Forelimb muscle (tissue), 1 donor: ENCODE results near the gene MAGI1. TPM values are rescaled to one million over a fixed set of nuclear protein-coding genes. Genes with fewer than 3 reads are reported as not detected.
A peak's percentile ranks its signal among the peaks of the same experiment; 100 is the strongest.
"Not testable (repeated sequence)": the region's sequence is repeated elsewhere in the genome, so short reads cannot be mapped to it uniquely, and the experiment has no call there.

ENCODE experiments used
- DNase-seq: peaks from one replicate; pipeline ENCODE4 v3.0.0-alpha.2; 2013; ENCODE audit warnings: low read depth
- polyA plus RNA-seq: library from polyadenylated mRNA; unstranded; fragments of 120-200 nt; gene quantifications from one replicate; pipeline ENCODE4 v1.2.1, GENCODE V29; 2013; ENCODE audit not compliant: insufficient read length

Gene MAGI1
- polyA plus RNA-seq = 12.3 TPM

GRCh38 chr3:66038726-66039589 lies at the start of gene MAGI1:
TSS of gene MAGI1 (minus strand) at chr3:66038918. CDS start at chr3:66038308, 610 bp downstream.
- DNase-seq = peak; percentile 90

GRCh38 chr3:66083784-66084213 lies 45.1 kb upstream of the MAGI1 start:
- no peak for DNase-seq

GRCh38 chr3:66083096-66083678 lies 44.5 kb upstream of the MAGI1 start:
- DNase-seq = no peak

GRCh38 chr3:66082679-66083078 lies 44.0 kb upstream of the MAGI1 start:
- no peak for DNase-seq

GRCh38 chr3:66080167-66080566 lies 41.4 kb upstream of the MAGI1 start:
- DNase-seq = no peak

- DNase-seq = no peak
Measured at GRCh38 chr3:66077973-66078372, 39.3 kb upstream of the MAGI1 start.

- peak; percentile 62 for DNase-seq
Measured at GRCh38 chr3:66076861-66077470, 38.2 kb upstream of the MAGI1 start.

- no peak for DNase-seq
Measured at GRCh38 chr3:66075281-66075680, 36.6 kb upstream of the MAGI1 start.

GRCh38 chr3:66073464-66074141 lies 34.9 kb upstream of the MAGI1 start:
- no peak for DNase-seq

- DNase-seq = no peak
Measured at GRCh38 chr3:66068255-66068654, 29.5 kb upstream of the MAGI1 start.

- no peak for DNase-seq
Measured at GRCh38 chr3:66066963-66067617, 28.4 kb upstream of the MAGI1 start.

- DNase-seq = no peak
Measured at GRCh38 chr3:66055289-66055688, 16.6 kb upstream of the MAGI1 start.

- DNase-seq = no peak
Measured at GRCh38 chr3:66053550-66054094, 14.9 kb upstream of the MAGI1 start.

GRCh38 chr3:66052721-66053549 lies 14.2 kb upstream of the MAGI1 start:
- no peak for DNase-seq

- no peak for DNase-seq
Measured at GRCh38 chr3:66050821-66051220, 12.1 kb upstream of the MAGI1 start.

- DNase-seq = no peak
Measured at GRCh38 chr3:66048051-66048395, 9.3 kb upstream of the MAGI1 start.

- no peak for DNase-seq
Measured at GRCh38 chr3:66047311-66048050, 8.8 kb upstream of the MAGI1 start.

- DNase-seq = not testable (repeated sequence)
Measured at GRCh38 chr3:66046321-66046720, 7.6 kb upstream of the MAGI1 start.

GRCh38 chr3:66041828-66042227 lies 3.1 kb upstream of the MAGI1 start:
- no peak for DNase-seq

- DNase-seq = no peak
Measured at GRCh38 chr3:66041116-66041515, 2.4 kb upstream of the MAGI1 start.
